HG03025 (cell line): ENCODE data around the gene KIRREL2.
"Not testable (repeated sequence)": the region's sequence is repeated elsewhere in the genome, so short reads cannot be mapped to it uniquely, and the experiment has no call there.

Experiments used
- ATAC-seq: cut with Tn5 transposase; IDR thresholded peaks from one replicate; pipeline ENCODE4 v1.9.1; 2021; ENCODE audit warnings: mild to moderate bottlenecking, moderate library complexity; ENCODE audit not compliant: unreplicated experiment, low FRiP score

Gene KIRREL2

DNA sequence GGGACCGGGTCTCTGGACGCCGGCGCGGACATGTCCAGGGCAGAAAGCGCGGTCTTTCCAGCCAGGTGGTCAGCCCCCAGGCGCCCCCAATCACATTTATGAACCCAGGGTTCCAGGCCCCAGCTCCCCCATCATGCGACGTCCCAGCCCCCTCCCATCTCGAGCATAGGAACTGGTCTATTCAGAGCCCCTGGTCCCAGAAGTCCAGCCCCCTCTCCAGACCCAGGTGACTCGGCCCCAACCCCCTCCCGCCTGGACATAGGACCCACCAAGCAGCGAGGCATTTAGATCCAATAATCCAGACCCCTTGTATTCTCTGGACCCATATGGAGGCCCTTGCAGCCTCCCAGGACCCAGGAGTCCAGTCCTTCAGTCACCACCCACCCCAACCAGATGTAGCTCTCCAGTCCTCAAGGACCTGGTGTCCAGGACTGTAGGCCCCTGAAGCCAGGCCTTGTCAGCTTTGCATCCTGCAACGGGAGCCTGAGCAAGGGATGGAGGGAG lies 12.2 kb downstream of the KIRREL2 start:
- ATAC-seq: no peak

DNA sequence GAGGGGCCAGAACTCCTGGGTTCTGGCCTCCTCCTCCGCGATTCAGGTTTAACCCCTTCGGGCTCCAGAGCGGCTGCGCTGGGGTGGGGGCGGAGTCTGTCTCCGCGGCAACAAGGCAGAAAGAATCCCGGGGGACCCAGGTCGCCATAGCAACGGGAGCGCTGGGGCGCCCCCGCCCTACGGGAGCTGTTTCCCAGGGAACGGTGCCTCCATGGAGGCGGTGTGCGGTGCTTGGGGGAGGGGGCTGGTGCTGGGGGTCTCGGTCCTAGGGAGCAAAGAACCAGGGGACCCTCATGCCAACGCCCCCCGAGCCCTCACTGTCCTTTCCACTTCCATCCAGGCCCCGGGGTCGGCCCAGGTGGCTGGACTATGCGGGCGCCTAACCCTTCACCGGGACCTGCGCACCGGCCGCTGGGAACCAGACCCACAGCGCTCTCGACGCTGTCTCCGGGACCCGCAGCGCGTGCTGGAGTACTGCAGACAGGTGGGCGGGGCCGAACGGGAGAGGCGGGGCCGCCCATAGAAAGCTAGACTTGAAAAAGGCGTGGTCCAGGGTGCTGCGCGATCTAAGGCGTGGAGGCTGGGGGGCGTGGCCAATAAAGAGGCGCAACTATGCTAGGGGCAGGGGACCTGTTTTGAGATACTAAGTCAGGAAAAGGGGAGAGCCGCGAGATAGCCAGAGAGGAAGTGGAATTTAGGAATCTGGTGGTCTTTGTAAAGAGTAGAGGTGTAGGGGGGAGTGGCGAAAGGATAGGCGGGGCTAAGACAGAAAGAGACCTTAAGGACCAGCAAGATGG lies 12.8 kb downstream of the KIRREL2 start:
- ATAC-seq: no peak

DNA sequence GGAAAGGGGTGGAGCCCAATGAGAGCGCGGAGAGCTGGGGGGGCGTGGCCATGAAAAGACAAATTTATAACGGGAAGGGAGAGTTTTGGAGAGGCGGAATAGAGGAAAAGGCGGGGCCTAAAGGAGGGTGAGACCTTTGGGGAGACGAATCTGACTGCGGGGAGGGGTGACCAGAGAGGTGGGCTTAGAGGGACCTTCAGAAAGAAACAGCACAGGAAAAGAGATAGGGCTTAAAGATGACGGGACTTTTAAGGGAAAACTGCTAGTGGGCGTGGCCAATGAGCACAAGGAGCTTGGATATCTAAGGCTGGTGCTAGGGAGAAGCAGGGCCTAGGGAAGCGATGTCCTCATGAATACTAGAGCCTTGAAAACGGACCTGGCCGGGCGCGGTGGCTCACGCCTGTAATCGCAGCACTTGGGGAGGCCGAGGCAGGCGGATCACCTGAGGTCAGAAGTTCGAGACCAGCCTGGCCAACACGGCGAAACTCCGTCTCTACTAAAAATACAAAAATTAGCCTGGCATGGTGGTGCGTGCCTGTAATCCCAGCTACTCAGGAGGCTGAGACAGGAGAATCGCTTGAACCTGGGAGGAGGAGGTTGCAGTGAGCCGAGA lies 13.5 kb downstream of the KIRREL2 start:
- ATAC-seq: not testable (repeated sequence)

DNA sequence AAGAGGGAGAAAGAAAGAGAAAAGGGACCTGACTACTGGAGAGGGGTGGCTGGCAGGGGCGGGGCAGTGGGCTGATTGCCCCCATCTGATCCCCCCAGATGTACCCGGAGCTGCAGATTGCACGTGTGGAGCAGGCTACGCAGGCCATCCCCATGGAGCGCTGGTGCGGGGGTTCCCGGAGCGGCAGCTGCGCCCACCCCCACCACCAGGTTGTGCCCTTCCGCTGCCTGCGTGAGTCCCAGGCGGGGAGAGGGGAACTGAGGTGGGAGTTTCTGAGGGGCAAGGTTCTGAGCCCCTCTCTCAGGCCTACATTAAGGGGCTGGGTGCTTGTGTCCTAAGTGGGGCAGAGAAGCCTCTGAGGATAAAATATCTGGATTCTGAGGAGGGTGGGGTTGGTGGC lies 14.1 kb downstream of the KIRREL2 start:
- ATAC-seq: no peak

DNA sequence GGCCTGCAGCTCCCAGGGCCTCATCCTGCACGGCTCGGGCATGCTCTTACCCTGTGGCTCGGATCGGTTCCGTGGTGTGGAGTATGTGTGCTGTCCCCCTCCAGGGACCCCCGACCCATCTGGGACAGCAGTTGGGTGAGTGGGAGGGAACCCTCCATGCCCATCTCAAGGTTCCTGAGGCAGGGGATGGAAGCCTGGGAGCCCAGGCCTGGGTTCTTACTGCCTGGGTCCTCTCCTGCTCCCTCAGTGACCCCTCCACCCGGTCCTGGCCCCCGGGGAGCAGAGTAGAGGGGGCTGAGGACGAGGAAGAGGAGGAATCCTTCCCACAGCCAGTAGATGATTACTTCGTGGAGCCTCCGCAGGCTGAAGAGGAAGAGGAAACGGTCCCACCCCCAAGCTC lies 14.9 kb downstream of the KIRREL2 start:
- no peak for ATAC-seq

DNA sequence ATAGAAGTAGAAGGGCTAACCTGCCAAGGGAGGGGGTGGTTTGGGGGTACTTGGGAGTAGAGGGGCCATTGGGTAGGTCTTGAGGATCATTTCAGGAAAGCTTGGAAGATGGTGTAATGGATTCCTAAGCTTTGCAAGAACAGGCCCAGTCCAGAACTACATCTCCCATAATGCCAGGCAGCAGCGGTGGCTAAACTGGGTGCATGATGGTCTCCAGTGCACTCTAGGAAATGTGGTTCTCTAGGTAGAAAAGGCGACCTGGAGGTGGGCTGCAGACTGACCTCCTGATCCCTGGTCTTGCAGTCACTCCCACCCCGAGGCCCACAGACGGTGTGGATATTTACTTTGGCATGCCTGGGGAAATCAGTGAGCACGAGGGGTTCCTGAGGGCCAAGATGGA lies 15.5 kb downstream of the KIRREL2 start:
- no peak for ATAC-seq

DNA sequence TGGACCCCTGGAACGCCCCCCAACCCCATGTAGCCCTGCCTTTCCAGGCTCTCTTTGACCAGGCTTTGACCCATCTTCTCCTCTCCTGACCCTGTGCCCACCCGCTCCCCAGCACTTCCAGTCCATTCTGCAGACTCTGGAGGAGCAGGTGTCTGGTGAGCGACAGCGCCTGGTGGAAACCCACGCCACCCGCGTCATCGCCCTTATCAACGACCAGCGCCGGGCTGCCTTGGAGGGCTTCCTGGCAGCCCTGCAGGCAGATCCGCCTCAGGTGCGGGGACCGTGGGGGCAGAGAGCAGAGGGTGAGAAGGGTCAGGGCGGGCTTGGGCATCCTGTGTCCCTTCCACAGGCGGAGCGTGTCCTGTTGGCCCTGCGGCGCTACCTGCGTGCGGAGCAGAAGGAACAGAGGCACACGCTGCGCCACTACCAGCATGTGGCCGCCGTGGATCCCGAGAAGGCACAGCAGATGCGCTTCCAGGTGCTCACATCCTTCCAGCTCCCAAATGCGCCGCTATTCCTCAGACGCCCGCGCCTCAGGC lies 17.8 kb downstream of the KIRREL2 start:
- no peak for ATAC-seq

DNA sequence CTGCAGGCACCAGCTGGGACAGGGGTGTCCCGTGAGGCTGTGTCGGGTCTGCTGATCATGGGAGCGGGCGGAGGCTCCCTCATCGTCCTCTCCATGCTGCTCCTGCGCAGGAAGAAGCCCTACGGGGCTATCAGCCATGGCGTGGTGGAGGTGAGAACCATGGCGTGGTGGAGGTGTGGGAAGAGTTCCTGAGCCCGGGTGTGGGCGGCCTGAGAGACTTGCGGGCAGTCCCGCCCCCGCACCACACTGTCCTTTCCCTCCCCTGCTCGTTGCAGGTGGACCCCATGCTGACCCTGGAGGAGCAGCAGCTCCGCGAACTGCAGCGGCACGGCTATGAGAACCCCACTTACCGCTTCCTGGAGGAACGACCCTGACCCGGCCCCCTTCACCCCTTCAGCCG lies 22.4 kb downstream of the KIRREL2 start:
- ATAC-seq: no peak

DNA sequence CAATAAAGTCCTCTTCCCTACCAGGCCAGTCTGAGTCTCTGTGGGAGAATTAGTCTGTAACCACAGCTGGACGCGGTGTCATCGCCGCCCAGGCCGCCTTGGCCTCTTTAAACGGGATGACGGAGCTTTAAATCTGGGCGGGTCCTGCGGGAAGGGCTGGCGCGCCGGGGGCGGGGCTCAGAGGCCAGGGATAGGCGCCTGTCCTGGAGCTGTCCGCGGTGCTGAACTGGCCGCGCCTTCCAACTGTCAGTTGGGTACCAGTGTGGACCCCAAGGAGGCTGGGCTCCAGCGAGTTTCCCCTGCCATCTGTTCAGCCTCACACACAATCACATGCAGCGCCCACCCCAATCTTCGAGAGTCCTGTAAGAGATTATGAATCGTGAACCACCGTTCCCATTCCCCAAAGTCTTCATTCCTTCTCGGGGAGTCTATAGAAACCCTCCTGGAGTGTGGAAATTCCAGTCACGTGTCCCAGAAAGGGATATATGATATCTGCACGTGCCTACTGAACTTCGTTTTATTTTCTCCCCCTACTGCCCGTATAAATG lies 23.1 kb downstream of the KIRREL2 start:
- ATAC-seq: no peak

DNA sequence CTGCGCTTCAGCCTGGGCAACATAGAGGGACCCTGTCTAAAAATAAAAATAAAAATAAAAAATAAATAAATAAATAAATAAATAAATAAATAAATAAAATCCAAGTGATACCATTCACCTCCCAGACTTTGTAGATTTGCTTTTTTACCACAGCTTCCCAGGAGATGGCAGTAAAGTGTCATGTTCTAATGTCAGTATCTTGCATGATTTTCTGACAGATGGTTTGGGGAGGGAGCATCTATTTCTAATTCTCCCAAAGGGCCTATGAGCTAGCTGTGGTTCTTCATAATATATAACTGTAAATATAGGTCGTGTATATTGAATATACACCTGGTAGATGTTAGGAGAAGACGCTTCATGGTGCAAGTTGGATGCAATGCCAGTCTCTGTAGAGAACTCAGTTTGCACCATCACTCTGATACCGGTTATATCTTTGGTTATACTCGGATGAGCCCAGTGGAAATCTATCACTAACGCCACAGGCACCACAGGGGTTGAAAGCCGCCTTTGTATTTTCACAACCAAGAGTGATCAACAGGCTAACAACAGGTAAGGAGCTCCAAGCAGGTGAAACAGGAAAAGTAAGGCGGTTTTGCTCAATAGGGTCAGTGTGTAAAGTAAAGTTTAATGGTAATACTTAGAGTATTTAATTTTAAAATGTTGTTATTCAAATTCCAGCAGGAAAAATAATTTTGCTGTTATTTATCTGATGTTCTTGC lies 25.6 kb downstream of the KIRREL2 start:
- no peak for ATAC-seq

DNA sequence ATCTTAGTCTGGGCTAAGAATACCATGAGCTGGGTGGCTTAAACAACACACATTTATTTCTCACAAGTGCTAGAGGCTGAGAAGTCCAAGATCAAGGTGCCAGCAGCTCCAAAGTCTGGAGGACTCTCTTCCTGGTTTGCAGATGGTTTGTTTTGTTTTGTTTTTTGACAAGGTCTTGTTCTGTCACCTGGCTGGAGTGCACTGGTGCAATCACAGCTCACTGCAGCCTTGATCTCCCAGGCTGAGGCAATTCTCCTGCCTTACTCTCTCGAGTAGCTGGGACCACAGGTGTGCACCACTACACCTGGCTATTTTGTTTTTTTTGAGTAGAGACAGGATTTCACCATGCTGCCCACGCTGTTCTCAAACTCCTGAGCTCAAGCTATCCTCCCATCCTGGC lies 27.2 kb downstream of the KIRREL2 start:
- no peak for ATAC-seq

DNA sequence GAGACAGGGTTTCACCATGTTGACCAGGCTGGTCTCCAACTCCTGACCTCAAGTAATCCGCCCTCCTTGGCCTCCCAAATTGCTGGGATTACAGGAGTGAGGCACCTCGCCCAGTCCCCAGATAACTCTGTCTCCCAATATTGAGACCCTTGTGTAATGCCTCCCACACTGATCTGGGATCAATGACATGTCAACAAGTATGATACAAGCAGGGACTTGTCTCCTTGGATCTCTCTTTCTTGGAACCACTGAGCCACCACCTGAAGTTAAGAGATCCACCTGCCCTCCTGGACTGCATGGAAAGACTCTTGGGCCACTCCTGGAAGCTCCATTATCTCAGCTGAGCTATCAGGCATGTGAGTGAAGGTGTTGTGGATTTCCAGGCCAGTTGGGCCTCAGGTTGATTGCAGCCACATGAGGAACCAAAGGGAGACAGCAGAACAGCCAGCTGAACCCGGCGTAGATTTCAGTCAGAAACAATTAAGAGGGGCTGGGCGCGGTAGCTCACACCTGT lies 28.6 kb downstream of the KIRREL2 start:
- ATAC-seq: no peak

DNA sequence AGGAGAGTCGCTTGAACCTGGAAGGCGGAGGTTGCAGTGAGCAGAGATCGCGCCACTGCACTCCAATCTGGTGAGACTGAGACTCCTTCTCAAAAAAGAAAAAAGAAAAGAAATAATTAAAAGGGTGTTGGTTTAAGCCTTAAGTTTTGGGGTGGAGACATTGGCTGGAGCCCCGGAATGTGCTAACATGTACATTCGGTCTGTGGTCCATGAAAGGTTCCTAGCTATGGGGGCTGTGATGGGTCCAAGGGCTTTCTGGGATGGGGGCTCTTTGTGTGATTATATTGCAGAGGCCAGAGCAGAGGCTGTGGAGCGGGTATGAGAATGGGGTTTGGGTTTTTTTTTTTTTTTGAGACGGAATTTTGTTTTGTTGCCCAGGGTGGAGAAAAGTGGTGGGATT lies 29.2 kb downstream of the KIRREL2 start:
- ATAC-seq: no peak

DNA sequence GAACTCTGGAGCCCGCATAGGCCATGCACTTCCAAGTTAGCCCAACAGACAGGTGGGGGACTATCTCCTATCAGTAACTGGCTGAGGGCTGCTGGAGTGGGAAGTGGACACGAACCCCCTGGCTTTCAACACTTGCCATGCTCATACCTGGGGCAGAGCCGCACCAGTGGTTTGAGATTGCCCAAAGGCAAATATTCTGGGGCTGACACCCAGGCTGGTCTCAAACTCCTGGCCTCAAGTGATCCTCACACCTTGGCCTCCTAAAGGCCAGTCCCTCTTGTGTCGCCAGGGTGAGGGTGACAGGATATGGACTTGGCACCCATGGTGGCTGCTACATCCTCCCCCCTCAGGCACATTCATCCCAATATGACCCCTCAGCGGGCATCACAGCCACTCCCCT lies 30.5 kb downstream of the KIRREL2 start:
- no peak for ATAC-seq

DNA sequence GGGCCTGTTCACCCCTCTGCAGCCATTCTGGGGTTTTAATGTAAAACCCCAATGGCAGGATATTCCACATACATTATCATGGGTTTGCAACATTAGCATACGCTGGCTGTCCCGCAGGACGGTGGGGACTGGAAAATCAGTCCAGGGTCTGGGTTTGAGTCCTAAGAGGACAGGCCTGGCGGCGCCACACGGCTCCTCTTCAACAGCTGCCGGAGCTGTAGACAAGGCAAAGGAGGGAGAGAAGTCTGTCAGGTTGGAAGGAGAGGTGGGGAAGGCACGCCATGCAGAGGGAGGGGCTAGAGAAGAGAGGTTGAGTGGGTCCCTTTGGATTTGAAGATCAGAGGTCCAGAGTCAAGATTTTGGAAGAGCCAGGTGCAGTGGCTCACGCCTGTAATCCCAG lies 31.7 kb downstream of the KIRREL2 start:
- ATAC-seq: no peak

DNA sequence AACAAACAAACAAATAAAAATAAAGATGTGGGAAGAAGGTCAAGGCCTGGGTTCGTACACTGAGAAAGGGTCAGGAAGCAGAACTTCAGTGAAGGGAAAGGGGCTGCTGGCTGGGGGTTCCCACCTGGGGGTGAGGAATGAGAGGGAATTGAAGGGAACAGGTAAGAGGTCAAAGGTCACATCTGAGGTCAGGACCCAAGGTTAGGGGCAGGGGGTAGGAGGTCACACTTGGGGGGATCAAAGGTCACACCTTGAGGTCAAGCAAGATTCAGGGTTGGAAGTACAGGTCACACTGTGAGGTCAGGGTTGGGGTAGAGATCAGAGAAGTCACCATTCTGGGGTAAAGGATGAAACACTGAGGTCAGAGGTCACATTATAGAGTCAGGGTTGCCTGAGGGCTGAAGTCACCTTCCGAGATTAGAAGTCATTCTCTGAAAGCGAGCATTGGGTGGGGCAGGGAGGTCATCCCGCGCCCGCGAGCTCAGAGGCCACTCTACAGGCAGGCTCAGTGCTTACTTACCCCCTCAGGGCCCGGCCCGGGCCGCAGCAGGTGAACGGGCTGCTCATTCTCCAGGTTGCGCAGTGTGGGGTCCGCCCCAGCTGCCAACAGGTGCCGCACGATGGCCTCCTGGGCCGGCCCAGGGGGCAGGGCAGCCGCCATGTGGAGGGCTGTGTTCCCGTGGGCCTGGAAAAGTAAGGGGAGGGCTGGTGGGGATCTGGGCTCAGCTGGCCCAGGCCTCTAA lies 32.8 kb downstream of the KIRREL2 start:
- ATAC-seq: no peak

DNA sequence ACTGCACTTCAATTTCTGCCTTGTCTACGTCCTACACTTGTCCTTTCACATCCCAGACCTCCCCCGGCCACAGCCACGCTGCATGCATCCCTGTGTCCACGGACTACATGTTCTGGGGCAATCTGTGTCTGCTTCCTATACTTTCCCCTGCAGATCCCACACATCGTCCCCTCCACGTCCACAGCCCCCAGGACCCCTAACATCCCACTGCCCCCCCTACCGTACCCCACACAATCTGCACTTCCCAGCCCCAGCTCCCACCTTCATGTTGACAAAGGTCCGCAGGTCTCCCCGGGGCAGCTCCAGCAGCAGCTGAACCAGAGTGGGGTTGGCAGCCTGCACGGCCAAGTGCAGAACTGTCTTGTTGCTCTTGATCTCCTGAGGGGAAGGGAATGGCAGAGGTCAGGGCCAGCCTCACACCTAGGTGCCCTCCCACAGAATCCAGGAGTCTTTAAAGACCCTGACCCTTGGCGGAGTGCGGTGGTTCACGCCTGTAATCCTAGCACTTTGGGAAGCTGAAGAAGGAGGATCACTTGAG lies 33.5 kb downstream of the KIRREL2 start:
- ATAC-seq: no peak

DNA sequence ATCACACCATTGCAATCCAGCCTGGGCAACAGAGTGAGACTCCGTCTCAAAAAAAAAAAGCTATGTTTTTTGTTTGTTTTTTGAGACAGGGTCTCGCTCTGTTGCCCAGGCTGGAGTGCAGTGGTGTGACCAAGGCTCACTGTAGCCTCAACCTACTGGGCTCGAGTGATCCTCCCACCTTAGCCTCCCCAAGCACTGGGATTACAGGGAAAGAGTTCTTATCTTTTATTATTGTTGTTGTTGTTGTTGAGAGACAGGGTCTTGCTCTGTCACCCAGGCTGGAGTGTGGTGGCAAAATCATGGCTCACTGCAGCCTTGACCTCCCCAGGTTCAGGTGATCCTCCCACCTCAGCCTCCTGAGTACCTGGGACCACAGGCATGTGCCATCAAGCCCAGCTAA lies 35.1 kb downstream of the KIRREL2 start:
- not testable (repeated sequence) for ATAC-seq

DNA sequence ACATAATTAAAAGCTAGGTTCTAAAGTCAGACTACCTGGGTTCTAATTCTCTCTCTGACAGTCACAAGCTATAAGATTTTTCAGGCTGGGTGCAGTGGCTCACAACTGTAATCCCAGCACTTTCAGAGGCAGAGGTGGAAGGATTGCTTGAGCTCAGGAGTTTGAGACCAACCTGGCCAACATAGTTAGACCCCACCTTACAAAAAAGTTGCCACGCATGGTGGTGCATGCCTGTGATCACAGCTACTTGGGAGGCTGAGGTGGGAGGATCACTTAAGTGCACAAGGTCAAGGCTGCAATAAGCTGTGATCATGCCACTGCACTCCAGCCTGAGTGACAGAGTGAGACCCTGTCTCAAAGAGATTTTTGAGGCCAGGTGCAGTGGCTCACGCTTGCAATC lies 37.6 kb downstream of the KIRREL2 start:
- ATAC-seq: no peak
